NCI-H69 (cell line): ENCODE data around the gene DDX19B.
A peak's percentile ranks its signal among the peaks of the same experiment; 100 is the strongest.
"Not testable (repeated sequence)": the region's sequence is repeated elsewhere in the genome, so short reads cannot be mapped to it uniquely, and the experiment has no call there.

Experiments
- DNase-seq: peaks from one replicate; lab custom pipeline; 2025; lab: John Stamatoyannopoulos, UW

DDX19B gene

DNA sequence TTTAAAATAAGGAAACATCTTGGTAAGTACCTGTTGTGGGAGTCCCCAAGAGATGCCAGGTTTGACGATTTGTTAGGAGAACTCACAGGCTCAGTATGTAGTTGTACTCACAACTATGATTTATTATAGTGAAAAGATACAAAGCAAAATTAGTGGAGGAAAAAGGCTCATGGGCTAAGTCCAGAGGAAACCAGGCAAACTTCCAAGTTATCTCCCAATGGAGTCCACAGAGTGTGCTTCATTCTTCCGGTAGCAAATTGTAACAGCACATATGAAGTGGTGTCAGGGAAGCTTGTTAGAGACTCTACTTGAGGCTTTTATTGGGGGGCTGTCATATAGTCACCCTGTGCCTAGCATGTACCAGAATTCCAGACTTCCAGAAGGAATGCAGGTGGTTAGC is 50.0 kb downstream of the DDX19B start:
- no peak for DNase-seq

DNA sequence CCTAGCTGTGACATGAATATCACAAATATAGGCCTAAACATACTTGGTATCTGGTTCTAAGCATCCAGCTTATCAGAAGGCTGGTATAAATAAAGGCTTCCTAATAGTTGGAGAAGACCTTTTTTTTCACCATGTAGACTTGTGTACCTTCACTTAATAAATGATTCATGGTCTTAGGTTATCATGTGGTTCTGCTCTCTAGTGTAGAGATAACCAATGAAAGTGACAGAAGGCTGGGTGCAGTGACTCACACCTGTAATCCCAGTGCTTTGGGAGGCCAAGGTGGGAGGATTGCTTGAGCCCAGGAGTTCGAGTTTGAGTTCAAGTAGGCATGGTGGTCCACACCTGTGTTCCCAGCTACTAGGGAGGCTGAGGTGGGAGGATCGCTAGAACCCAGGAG is 50.8 kb downstream of the DDX19B start:
- no peak for DNase-seq

DNA sequence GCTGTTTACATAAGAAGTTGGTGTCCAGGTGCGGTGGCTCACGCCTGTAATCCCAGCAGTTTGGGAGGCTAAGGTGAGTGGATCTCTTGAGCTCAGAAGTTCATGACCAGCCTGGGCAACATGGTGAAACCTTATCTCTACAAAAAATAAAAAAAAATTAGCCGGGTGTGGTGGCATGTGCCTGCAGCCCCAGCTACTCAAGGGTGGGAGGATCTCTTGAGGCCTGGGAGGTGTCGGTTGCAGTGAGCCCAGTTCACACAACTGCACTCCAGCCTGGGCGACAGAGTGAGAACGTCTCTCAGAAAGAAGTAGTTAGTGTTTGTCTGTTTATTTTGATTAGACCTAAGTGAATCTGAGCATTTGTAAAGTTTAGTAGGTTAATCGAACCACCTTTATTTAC is 60.6 kb downstream of the DDX19B start:
- DNase-seq, result no peak

DNA sequence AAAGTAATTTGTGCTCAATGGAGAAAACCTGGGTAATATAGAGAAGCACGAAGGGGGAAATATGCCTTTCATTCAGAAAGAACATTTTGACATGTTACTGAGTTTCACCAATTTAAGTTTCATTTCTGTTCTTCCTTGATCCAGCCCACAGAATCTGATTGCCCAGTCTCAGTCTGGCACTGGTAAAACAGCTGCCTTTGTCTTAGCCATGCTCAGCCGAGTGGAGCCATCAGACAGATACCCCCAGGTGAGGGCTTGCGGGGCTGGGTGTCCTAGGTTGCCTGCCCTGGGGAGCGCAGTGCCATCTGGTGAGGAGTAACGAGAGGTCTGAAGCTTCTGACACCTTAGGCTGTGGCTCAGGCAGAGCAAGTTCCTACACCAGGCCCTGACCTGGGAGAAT is 65.4 kb downstream of the DDX19B start:
- no peak for DNase-seq

DNA sequence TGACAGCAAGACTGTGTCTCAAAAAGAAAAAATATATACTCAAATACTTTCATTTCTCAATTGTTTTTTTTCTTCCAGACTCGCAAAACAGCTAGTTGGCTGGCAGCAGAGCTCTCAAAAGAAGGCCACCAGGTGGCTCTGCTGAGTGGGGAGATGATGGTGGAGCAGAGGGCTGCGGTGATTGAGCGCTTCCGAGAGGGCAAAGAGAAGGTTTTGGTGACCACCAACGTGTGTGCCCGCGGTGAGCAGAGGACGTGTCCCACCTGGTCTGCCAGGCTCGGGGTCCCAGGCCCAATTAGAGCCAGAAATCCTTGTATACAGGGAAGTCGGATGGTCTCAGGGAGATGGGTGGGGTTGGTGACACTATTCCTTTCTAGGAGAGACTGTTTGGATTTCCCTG is 71.2 kb downstream of the DDX19B start:
- not testable (repeated sequence) for DNase-seq

DNA sequence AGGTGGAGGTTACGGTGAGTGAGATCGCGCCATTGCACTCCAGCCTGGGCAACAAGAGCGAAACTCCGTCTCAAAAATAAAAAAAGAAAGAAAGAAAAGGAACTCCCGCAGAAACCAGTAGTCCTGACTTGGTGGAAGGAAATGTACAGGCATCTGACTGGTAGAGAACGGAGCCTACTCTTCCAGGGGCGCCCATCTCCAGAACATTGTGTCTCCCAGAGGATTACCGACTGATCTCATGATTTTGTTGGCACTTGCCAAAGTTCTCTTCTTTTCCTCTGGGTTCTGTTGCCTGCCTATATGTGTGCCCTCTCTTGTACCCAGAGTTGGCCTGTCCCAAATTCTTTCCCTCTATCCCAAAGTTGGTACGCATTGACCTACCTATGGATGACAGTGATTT is 71.9 kb downstream of the DDX19B start:
- DNase-seq, result no peak

DNA sequence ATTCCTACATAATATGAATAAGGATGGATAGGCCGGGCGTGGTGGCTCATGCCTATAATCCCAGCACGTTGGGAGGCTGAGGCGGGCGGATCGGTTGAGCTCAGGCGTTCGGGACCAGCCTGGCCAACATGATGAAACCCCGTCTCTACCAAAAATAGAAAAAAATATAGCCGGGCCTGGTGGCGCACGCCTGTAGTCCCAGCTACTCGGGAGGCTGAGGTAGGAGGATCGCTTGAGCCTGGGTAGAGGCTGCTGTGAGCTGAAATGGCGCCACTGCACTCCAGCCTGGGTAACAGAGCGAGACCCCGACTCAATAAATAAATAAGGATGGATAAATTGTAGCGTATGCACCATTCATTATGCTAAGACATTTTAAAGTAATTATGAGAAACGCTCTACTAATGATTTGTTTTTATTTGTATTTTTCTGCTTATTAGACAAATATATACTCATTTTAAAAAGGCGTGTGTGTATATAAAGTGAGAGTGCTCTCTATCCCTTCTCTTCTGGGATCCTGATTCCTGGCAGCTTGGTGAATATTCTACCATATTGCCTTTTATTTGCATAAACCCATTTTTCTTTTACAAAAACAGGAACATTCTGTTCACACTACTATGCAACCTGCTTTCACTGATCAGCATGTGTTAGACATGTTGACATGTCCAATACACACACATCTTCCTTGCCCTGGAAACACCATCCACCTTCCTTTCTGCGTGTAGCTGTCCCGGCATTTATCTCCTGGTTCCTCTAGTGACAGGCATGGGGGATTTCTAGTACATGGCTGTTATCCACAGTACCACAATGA is 74.1 kb downstream of the DDX19B start:
- no peak for DNase-seq

DNA sequence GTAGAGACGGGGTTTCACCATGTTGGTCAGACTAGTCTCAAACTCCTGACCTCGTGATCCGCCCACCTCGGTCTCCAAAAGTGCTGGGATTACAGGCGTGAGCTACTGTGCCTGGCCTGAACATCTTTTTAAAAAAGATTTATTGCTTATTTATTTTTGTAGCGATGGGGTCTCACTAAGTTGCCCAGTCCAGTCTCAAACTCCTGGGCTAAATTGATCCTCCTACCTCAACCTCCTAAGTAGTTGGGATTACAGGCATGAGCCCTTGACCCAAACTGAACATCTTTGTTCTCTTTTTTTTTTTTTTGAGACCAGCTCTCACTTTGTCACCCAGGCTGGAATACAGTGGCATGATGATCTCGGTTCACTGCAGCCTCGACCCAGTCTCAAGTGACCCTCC is 75.2 kb downstream of the DDX19B start:
- DNase-seq, result no peak

DNA sequence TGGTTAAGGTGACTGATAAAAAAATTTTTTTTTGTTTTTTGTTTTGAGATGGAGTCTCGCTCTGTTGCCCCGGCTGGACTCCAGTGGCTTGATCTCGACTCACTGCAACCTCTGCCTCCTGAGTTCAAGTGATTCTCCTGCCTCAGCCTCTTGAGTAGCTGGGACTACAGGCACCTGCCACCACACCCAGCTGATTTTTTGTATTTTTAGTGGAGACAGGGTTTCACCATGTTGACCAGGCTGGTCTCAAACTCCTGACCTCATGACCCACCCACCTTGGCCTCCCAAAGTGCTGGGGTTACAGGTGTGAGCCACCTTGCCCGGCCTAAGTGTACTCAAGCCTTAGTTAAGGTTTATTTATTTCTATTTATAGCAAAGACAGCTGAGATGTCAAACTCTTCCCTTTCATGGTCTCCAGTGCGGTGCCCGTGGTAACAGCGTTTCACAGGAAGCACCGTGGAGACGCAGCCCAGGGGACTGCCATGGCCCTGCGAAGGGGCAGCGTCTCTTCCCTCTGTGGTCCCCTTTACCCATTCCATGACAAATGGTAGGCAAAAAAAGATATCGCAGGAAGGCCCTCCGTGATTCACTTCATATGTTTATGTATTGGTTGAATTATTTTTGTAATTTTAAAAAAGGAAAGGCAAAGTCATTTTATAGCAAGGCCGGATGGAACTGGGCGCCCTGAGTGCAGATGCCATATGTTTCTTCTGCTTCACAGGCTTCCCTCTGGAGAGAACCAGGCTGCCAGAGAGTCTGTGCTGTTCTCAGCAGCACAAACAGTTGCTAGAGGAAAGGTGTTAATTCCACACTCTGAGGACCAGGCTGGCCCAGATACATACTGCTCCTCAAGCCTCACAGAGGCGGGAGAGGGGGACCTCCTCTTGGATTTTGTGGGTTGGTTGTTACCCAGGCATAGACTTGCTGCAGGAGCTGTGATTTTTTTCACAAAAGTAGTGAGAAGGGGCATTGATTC is 76.9 kb downstream of the DDX19B start:
- DNase-seq, result no peak

DNA sequence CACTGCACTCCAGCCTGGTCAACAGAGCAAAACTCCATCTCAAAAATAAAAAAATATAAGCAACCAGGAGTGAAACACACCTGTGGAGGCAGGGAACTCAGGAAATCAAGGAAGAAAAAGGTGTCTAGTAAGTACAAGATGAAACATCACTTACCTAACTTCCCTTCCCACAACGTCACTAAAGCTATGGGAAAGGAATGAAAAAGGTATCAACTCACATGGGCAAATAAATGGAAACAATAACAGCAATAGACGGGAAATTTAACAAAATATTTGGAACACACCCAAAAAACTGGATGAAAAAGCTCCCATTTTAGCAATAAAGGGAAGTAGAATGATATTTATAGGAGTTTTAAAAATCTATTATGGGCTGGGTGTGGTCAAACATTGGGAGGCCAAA is 78.8 kb downstream of the DDX19B start:
- no peak for DNase-seq

DNA sequence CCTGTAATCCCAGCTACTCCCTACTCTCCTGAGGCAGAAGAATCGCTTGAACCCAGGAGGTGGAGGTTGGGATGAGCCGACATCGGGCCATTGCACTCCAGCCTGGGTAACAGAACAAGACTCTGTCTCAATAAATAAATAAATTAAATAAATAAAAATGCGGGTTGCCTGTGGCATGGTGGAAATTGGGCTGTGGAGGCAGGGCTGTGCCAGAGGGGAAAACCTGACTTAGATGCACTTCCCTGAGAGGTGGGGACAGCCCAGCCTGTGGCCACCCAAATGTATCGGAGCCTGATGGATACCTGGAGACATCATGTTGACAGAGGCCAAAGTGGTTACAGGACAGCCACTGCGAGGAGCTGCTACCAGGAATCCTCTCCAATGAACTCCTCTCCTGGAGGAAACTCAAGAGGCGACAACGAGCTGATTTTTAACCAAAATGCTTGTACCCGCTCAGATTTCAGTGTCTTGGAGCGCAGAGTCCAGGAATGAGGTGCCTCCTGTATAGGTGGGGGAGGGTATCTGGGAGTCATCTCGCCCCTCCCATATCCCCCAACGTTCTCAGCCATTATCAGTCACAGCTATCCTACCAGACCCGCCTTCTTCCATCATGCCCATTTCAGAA is 80.0 kb downstream of the DDX19B start:
- no peak for DNase-seq

DNA sequence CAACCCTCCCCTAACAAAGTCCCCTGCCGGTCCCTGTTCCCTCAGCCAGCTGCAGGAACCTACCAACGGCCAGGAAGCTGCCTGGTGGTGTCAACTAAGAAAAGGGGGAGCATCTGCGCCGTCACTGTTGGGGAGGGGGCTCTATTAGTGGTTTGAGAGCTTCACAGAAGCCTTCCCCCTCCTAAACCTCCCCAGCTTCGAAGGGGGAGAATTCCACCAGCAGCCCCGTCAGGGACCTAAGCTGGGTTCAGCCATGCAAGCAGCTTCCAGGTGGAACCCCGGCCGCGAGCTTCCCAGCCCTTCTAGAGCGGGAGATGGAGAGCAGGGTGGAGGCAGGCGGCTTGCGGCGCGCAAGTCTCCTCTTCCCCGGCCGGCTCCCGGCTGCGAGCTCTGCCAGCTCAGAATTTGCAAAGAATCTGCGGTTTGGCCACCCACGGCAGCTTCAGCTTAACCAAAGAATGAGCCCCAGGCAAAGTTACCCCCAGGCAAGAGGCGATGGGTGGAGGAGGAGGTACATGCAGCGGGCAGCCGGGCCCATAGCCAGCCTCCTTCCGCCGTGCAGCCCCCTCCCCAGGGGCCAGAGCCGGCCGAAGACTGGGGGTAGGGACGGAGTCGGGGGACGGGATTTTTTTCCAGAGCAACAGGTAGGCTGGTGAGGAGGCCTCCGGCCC is 81.4 kb downstream of the DDX19B start:
- DNase-seq, result peak; percentile 67

DNA sequence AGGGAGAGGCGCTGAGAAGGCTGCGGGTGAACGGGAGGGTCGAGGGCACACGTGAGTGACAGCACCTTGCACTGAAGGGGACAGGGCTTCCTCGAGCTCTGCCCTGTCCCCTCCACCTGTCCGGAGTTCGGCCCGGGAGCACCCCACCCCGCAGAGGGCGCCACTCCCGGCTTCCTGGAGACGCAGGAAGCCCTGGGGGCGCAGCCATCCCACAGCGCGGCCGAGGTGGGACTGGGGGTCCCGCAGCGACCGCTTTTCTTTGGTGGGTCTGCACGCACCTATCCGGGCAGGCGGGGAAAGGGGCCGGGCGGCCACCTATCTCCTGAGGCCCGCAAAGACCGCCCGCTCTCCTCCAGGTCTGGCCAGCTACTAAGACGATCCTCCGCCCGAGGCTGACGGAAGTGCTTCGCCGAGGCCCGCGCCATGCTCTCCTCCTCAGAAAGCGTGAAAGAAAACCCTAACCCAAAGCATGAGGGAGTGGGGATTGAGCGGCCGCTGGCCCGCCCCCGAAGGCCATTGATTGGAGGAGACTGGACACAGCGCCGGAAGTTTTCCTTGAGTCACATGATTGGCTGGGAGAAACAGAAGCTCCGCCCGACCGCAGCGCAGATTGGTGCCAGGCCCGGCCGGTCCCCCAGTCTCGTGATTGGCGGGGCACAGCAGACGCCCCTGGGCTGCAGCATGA is 82.1 kb downstream of the DDX19B start:
- peak; percentile 96 for DNase-seq

DNA sequence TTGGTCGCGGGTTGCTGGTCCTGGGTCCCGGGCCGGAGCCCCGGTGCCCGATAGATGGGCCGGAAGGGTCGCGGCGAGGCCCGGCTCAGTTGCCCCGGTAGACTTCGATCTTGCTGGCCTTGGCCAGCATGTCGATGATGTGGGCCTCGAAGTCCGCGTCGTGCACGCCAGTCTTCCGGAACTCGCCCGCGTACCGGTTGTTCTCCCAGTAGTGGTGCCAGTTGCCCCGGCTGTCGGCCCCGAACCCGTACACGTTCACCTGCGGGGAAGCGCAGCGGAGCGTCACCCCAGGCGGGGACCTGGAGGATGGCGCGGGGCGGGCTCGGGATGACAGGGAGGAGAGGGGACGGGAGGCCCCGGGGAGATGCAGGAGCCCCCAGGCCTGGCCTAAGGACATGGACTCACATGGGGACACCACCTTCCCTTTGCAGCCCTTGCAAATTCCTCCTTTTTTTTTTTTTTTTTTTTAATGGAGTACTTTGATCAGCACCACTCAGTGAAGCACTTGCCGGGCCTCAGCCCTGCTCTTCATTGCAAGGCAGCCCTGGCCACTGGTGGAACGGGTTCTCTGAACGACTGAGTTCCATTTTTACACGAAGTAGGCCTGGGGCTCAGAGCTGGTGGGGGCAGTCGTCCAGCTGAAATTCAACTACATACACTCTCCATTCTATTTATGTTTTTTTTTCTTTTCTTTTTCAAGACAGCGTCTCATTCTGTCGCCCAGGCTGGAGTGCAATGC is 82.8 kb downstream of the DDX19B start:
- DNase-seq, result no peak

DNA sequence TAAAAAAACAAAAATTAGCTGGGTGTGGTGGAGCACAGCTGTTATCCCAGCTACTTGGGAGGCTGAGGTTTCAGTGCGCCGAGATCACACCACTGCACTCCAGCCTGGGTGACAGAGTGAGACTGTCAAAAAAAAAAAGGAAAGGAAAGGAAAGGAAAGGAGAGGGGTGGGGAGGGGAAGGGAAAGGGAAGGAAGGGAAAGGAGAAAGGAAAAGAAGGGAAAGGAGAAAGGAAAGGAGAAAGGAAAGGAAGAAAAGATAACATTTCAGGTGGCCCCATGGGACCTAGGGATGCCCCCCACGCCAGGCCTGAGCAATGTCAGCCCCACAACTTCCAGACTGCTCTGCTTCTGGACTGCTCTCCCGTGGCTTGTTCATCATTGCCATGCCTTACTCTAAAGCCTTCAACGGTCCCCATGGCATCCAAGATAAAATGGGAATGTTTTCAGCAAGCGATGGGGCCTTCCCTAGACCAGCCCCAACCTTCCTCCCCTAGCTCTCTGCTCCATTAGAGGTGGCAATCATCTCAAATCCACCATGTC is 84.5 kb downstream of the DDX19B start:
- DNase-seq, result no peak
